ENCODE data around the gene TENM3. TPM values are rescaled to one million over a fixed set of nuclear protein-coding genes. Genes with fewer than 3 reads are reported as not detected.

The TENM3 gene
- total RNA-seq, 4 donors from 2014 or later: 0.69 to 8.2 (median 2.3) TPM

DNA sequence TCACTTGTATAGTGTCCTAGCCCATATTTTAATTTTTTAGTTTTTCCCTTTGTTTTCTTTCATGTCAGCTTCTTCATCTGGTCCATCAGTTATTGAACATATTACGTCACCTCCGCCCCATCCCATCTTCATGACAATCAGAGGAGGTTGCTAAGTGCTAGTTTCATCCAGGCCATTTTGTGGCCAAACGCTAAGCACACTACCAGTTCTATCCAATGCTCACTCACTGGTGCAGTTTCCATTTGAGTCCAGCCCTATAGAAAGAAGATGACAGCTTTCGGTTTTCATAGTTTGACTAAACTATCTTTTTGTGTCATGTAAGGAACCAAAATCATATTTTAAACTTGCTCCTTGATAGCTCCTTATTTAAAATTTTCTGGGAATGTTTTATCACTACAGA, 304.2 kb downstream of the TENM3 start:
- H3K4me3 ChIP-seq (ENCODE audit: low read depth, poor library complexity, severe bottlenecking): no peak overlapping the region
- intact Hi-C loops (cut with DNase I; ENCODE audit: low total_unique reads): no loop called here
- no peak for DNase-seq (ENCODE audit: low spot score in 2 of 2)
- TF ChIP-seq CTCF (IDR thresholded peaks at IDR 0.05): no peak
- TF ChIP-seq POLR2A (IDR thresholded peaks at IDR 0.05): no peak
- 93% methylated on average over 4 of the region's 4 CpGs for WGBS, 2 donors

DNA sequence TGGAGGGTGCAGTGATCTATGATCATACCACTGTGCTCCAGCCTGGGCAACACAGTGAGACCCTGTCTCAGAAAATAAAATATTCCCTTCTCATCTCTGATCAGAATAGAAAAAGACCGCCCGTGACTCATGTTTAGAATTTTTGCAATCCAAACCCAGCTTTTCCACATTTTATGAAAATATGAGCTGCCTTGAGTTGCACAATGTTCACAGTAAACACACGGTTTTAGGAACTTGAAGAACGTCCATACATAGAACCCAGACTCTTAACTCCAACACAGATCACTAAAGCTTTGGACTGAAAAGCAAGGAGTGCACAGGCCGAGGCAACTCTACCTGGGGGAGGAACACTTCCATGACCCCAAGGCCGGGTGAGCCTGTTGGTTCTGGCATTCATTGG, 305.0 kb downstream of the TENM3 start:
- TF ChIP-seq CTCF (IDR thresholded peaks at IDR 0.05): no peak
- no peak for TF ChIP-seq POLR2A (IDR thresholded peaks at IDR 0.05)
- no peak overlapping the region for H3K4me3 ChIP-seq (ENCODE audit: low read depth, poor library complexity, severe bottlenecking)
- DNase-seq (ENCODE audit: low spot score in 2 of 2): no peak
- intact Hi-C loops (cut with DNase I; ENCODE audit: low total_unique reads): no loop called here
- 82 to 90% methylated on average over 6 of the region's 6 CpGs for WGBS, 2 donors

- WGBS, 2 donors: 79 to 84% methylated on average over 5 of the region's 5 CpGs
- TF ChIP-seq CTCF (IDR thresholded peaks at IDR 0.05) (no peak), POLR2A (IDR thresholded peaks at IDR 0.05) (no peak)
- intact Hi-C loops (cut with DNase I; ENCODE audit: low total_unique reads): no loop called here
- DNase-seq (ENCODE audit: low spot score in 2 of 2): no peak
- no peak overlapping the region for H3K4me3 ChIP-seq (ENCODE audit: low read depth, poor library complexity, severe bottlenecking)
These were observed 306.2 kb downstream of the TENM3 start for GRCh38 chr4:182549356-182549755.

DNA sequence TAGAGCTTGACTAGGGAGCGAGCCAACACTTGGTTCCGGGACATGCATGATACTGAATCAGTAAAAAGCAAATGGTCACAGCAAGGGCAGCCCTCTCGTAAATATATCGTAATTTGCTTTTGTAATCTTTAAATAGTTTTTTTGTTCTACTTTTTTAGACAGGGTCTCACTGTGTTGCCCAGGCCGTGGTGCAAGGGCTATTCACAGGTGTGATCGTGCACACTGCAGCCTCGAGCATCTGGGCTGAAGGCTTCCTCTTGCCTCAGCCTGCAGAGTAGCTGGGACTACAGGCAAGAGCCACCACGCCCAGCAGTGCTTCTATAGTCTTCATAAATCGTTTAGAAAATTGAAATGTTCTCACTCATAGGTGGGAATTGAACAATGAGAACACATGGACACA, 309.7 kb downstream of the TENM3 start:
- WGBS, 2 donors: 55 to 71% methylated on average over 9 of the region's 9 CpGs
- H3K4me3 ChIP-seq (ENCODE audit: low read depth, poor library complexity, severe bottlenecking): no peak overlapping the region
- intact Hi-C loops (cut with DNase I; ENCODE audit: low total_unique reads): no loop called here
- no peak for DNase-seq (ENCODE audit: low spot score in 2 of 2)
- TF ChIP-seq CTCF (IDR thresholded peaks at IDR 0.05) (no peak), POLR2A (IDR thresholded peaks at IDR 0.05) (no peak)

GRCh38 chr4:182553653-182554052, 310.5 kb downstream of the TENM3 start:
- no peak for DNase-seq (ENCODE audit: low spot score in 2 of 2)
- intact Hi-C loops (cut with DNase I; ENCODE audit: low total_unique reads): no loop called here
- WGBS, 2 donors: 29 to 33% methylated on average over 6 of the region's 6 CpGs
- no peak overlapping the region for H3K4me3 ChIP-seq (ENCODE audit: low read depth, poor library complexity, severe bottlenecking)
- TF ChIP-seq CTCF (IDR thresholded peaks at IDR 0.05): no peak
- no peak for TF ChIP-seq POLR2A (IDR thresholded peaks at IDR 0.05)

DNA sequence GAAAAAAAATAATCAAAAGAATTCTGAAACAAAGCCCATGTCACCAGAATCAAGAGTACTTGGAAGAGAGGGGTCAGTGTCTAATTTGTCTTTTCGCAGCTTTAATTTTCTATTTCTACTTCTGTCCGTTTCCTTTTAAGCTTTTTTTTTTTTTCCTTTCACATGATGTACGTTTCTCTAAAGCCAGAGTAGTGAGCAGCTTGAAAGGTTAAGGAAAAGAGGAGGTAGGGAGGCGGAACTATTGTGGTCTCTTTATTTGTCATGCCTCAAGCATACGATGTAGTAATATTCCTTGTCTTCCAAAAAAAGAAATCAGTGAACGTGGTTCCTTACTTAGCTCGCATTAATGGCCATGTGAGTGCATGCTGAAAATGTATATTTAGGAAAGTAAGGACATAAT, 311.5 kb downstream of the TENM3 start:
- no peak overlapping the region for H3K4me3 ChIP-seq (ENCODE audit: low read depth, poor library complexity, severe bottlenecking)
- intact Hi-C loops (cut with DNase I; ENCODE audit: low total_unique reads): no loop called here
- no peak for TF ChIP-seq CTCF (IDR thresholded peaks at IDR 0.05)
- no peak for TF ChIP-seq POLR2A (IDR thresholded peaks at IDR 0.05)
- WGBS, 2 donors: 58 to 62% methylated on average over 7 of the region's 7 CpGs
- no peak for DNase-seq (ENCODE audit: low spot score in 2 of 2)

All from lower leg skin (tissue), 4 donors.